A673 (cell line): Measurements from ENCODE around the gene MRPS18C. TPM values are rescaled to one million over a fixed set of nuclear protein-coding genes. Genes with fewer than 3 reads are reported as not detected.

Source experiments
- Bru-seq: library from RNA; stranded (reverse); fragments of 400-500 nt; gene quantifications from one replicate; lab custom pipeline; 2021; lab: Mats Ljungman, UMichigan
- BruChase-seq, 2 experiments: library from RNA; stranded (reverse); fragments of 400-500 nt; gene quantifications; one replicate each; lab custom pipeline; 2021; lab: Mats Ljungman, UMichigan
- BruUV-seq: library from RNA; stranded (reverse); fragments of 400-500 nt; replicated peaks from 2 replicates; lab custom pipeline; 2021; lab: Mats Ljungman, UMichigan
- CTCF ChIA-PET: fragments of 300-600 bp; sonication (Branson Sonifier 250); formaldehyde crosslinking; loops from one replicate; lab custom pipeline; 2022; ENCODE audit warnings: antibody characterized with exemption; lab: Charles Lee
- POLR2A ChIA-PET: fragments of 300-600 bp; sonication (Branson Sonifier 250); formaldehyde crosslinking; loops from one replicate; lab custom pipeline; 2022; ENCODE audit warnings: antibody characterized with exemption; ENCODE audit not compliant: low non-redundant PET; lab: Charles Lee
- DNase-seq: peaks from one replicate; pipeline ENCODE4 v3.0.0-alpha.2; 2015; ENCODE audit warnings: low spot score
- H3K27ac ChIP-seq: fragments of 200-600 bp; sonication (generic); 2 replicates; pipeline ENCODE4 v1.5.1; 2016; ENCODE audit warnings: mixed run types, low read depth, mild to moderate bottlenecking, mixed read lengths, antibody characterized with exemption, low read length; ENCODE audit not compliant: poor library complexity, severe bottlenecking
- H3K27me3 ChIP-seq: fragments of 200-600 bp; sonication (generic); replicated peaks from 2 replicates; pipeline ENCODE4 v1.6.1; 2017; ENCODE audit warnings: mixed run types, low read depth, mild to moderate bottlenecking, mixed read lengths, antibody characterized with exemption, low read length; ENCODE audit not compliant: insufficient read depth, poor library complexity
- H3K36me3 ChIP-seq: fragments of 200-600 bp; sonication (generic); 2 replicates; pipeline ENCODE4 v1.6.1; 2016; ENCODE audit warnings: mixed run types, mild to moderate bottlenecking, mixed read lengths, antibody characterized with exemption, low read length; ENCODE audit not compliant: insufficient read depth, poor library complexity, severe bottlenecking
- H3K4me1 ChIP-seq: fragments of 200-600 bp; sonication (generic); 2 replicates; pipeline ENCODE4 v1.6.1; 2017; ENCODE audit warnings: mixed run types, mild to moderate bottlenecking, mixed read lengths, antibody characterized with exemption, low read length; ENCODE audit not compliant: insufficient read depth, poor library complexity, severe bottlenecking
- H3K4me3 ChIP-seq: fragments of 200-600 bp; sonication (generic); 2 replicates; pipeline ENCODE4 v1.5.1; 2016; ENCODE audit warnings: low read depth, mixed run types, mild to moderate bottlenecking, mixed read lengths, low read length; ENCODE audit not compliant: poor library complexity, severe bottlenecking
- H3K9me3 ChIP-seq: fragments of 200-600 bp; sonication (generic); 2 replicates; pipeline ENCODE4 v1.6.1; 2016; ENCODE audit warnings: mixed run types, low read depth, mild to moderate bottlenecking, mixed read lengths, antibody characterized with exemption, low read length; ENCODE audit not compliant: poor library complexity, severe bottlenecking
- CTCF ChIP-seq: fragments of 300-800, 200-600 bp; sonication (generic); conservative IDR thresholded peaks from 2 replicates; pipeline ENCODE4 v1.5.1; 2017; ENCODE audit warnings: low read depth, mild to moderate bottlenecking, antibody characterized with exemption, low read length, moderate library complexity, mixed read lengths
- EZH2 ChIP-seq: fragments of 200-600 bp; sonication (generic); IDR thresholded peaks from 2 replicates; pipeline ENCODE4 v1.6.1; 2017; ENCODE audit warnings: borderline replicate concordance, low read depth, mild to moderate bottlenecking, mixed read lengths, antibody characterized with exemption, low read length; ENCODE audit not compliant: poor library complexity, severe bottlenecking
- intact Hi-C: fragments of 100-400 bp; cut with micrococcal nuclease; formaldehyde crosslinking; loops from one replicate; pipeline ENCODE4 v1.10.0; 2022; ENCODE audit not compliant: unreplicated experiment
- long read RNA-seq: library from polyadenylated mRNA; stranded (forward); transcript quantifications from one replicate; pipeline ENCODE4 v2.0.0, GENCODE V29; 2022
- total RNA-seq: library from RNA; stranded (reverse); gene quantifications from 2 replicates; pipeline ENCODE4 v1.2.3, GENCODE V29; 2021

The MRPS18C gene
- 49.4 and 51.4 TPM in 2 replicates for total RNA-seq
- Bru-seq, nascent RNA, result percentile 82 among the genes with signal in this experiment
- percentile 66 among the genes with signal in this experiment for BruChase-seq, experiment 1, labeled RNA remaining after a 2-hour chase
- percentile 71 among the genes with signal in this experiment for BruChase-seq, experiment 2, labeled RNA remaining after a 6-hour chase
- long read RNA-seq, transcript MRPS18C-201 (6 exons, 1,643 nt), result major isoform, 59 of 86 reads
- long read RNA-seq, transcript MRPS18C-204 (5 exons, 666 nt), result minor isoform, 10 of 86 reads
- long read RNA-seq, transcript MRPS18C-208 (2 exons, 2,482 nt), result minor isoform, 5 of 86 reads
- long read RNA-seq, partial matches to known transcripts, result 0 of 86 reads
- long read RNA-seq, other reads (novel, unspliced or antisense), result 6 of 86 reads

- no peaks in the 10 kb centered on the region for H3K9me3 ChIP-seq
- H3K27ac ChIP-seq, result peak within 1 kb of the TSS; percentile 89
- ChIA-PET POLR2A (no interaction called here), CTCF (no interaction called here)
- TSS peak; percentile 40 for BruUV-seq
- peaks cover 3% of the 10 kb centered on the region for H3K36me3 ChIP-seq
- no peaks in the 10 kb centered on the region for H3K4me1 ChIP-seq
- peak within 1 kb of the TSS; percentile 78 for H3K4me3 ChIP-seq
- no peaks in the 10 kb centered on the region for H3K27me3 ChIP-seq
- intact Hi-C loops, result no loop called here
- peak; percentile 97 for DNase-seq
- no peak for TF ChIP-seq EZH2
- TF ChIP-seq CTCF, result 0 out of 2 replicates have a peak, but pooled peaks have one; percentile 16
Measured at GRCh38 chr4:83455281-83456183, at the start of gene MRPS18C, which contains the start of gene HELQ. Gene MRPS18C (plus strand): TSS chr4:83456058. CDS start chr4:83456078, 20 bp downstream. Gene HELQ (minus strand): TSS chr4:83455823. CDS start chr4:83455693, 130 bp downstream.

- no peak overlapping the region for H3K4me3 ChIP-seq
- CTCF ChIA-PET, result no interaction called here
- no peaks in the 10 kb centered on the region for H3K36me3 ChIP-seq
- H3K27me3 ChIP-seq, result no peaks in the 10 kb centered on the region
- H3K4me1 ChIP-seq, result no peaks in the 10 kb centered on the region
- no peak overlapping the region for H3K27ac ChIP-seq
- no peak for DNase-seq
- BruUV-seq, result no TSS peak
- intact Hi-C loops, result no loop called here
- no peaks in the 10 kb centered on the region for H3K9me3 ChIP-seq
- TF ChIP-seq CTCF (no peak), EZH2 (no peak)
- POLR2A ChIA-PET, result no interaction called here
Measured at GRCh38 chr4:83408908-83409307, 47.0 kb upstream of the MRPS18C start.

- BruUV-seq, result no TSS peak
- CTCF ChIA-PET, result no interaction called here
Measured at GRCh38 chr4:83413676-83414075, 42.2 kb upstream of the MRPS18C start.

More at GRCh38 chr4:83413676-83414075, 42.2 kb upstream of the MRPS18C start:
- no peaks in the 10 kb centered on the region for H3K36me3 ChIP-seq
- no peak overlapping the region for H3K27ac ChIP-seq
- H3K4me1 ChIP-seq, result no peaks in the 10 kb centered on the region
- H3K9me3 ChIP-seq, result no peaks in the 10 kb centered on the region
- no peak for TF ChIP-seq EZH2
- TF ChIP-seq CTCF, result no peak
- no peak for DNase-seq
- H3K27me3 ChIP-seq, result no peaks in the 10 kb centered on the region
- no peak overlapping the region for H3K4me3 ChIP-seq
- intact Hi-C loops, result no loop called here
- POLR2A ChIA-PET, result no interaction called here
